RWPE1 (cell line): Measurements from ENCODE around the gene ATG4C.
A peak's percentile ranks its signal among the peaks of the same experiment; 100 is the strongest.

Source experiments
- CTCF ChIA-PET: fragments of 350-600 bp; sonication (Branson Sonifier 250); formaldehyde crosslinking; extraction: SDS; loops from one replicate; lab custom pipeline; 2021; lab: Yijun Ruan, JAX
- POLR2A ChIA-PET: fragments of 400-600 bp; formaldehyde crosslinking; extraction: SDS; loops from one replicate; lab custom pipeline; 2020; ENCODE audit warnings: antibody characterized with exemption; ENCODE audit not compliant: low non-redundant PET; lab: Yijun Ruan, JAX
- DNase-seq: peaks from one replicate; pipeline ENCODE4 v3.0.0; 2012; ENCODE audit warnings: low spot score
- H3K27ac ChIP-seq: fragments of 450-650 bp; 2 replicates; pipeline ENCODE4 v1.5.1; 2017
- TF ChIP-seq, protein P1 (sequence below): fragments of 450-650 bp; conservative IDR thresholded peaks from 2 replicates; pipeline ENCODE4 v1.5.1; 2017; ENCODE audit warnings: low read depth, mild to moderate bottlenecking

Gene ATG4C

DNA sequence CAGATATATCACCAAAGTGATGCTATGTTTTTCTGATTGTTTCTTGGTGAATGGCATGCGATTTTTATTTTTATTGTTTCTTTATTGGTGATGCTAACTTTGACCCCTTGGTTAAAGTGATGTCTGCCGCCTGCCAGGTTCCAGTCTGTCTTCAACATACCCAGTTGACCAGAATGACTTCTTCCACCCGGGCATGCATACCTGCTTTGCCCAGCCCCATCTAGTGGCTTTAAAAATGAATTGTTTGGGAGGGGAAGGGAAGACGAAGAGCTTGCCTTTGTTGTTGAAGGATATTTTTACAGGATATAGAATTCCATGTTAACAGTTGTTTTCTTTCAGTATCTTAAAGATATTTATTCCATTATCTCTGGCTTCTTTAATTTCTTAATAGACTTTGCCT, 65.1 kb downstream of the ATG4C start:
- TF ChIP-seq, protein P1, sequence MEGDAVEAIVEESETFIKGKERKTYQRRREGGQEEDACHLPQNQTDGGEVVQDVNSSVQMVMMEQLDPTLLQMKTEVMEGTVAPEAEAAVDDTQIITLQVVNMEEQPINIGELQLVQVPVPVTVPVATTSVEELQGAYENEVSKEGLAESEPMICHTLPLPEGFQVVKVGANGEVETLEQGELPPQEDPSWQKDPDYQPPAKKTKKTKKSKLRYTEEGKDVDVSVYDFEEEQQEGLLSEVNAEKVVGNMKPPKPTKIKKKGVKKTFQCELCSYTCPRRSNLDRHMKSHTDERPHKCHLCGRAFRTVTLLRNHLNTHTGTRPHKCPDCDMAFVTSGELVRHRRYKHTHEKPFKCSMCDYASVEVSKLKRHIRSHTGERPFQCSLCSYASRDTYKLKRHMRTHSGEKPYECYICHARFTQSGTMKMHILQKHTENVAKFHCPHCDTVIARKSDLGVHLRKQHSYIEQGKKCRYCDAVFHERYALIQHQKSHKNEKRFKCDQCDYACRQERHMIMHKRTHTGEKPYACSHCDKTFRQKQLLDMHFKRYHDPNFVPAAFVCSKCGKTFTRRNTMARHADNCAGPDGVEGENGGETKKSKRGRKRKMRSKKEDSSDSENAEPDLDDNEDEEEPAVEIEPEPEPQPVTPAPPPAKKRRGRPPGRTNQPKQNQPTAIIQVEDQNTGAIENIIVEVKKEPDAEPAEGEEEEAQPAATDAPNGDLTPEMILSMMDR: no peak
- no peak overlapping the region for H3K27ac ChIP-seq
- ChIA-PET CTCF (interaction anchor here (0.7 to 1.0 kb wide), 3 partner anchors 14 to 591 kb away, joined by 3 to 4 read pairs (median 3); no protein-coding TSS in a partner anchor), POLR2A (no interaction called here)
- DNase-seq: peak; percentile 4

DNA sequence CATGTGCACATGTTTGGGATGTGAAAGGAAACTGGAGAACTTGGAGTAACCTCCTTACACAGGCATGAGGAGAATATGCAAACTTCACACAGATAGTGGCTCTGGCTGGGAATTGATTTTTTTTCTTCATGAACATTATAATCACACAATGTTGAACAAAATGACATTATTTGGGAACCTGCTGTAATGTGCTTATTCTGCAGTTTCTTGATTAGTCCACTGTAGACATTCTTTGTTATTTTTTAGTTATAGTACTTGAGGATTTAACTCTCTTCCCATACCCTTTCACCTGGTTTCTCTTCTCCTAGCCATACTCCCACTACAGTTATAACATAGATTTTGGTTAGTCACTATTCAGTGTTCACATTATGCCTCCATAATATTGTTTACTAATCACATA, 68.3 kb downstream of the ATG4C start:
- no peak for DNase-seq
- TF ChIP-seq, protein P1: no peak
- POLR2A ChIA-PET: no interaction called here
- H3K27ac ChIP-seq: no peak overlapping the region
- CTCF ChIA-PET: no interaction called here

DNA sequence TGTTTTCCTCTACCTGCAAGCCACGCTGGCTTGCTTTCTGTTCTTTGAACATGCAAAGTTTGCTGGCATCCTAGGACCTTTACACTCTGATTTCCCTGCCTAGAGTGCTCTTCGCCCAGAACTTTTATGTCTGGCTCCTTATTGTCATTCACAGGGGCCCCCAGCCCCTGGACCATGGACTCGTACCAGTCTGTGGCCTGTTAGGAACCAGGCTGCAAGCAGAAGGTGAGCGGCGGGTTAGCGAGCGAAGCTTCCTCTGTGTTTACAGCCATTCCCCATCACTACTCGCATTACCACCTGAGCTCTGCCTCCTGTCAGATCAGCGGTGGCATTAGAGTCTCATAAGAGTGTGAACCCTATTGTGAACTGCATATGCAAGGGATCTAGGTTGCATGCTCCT, 73.0 kb downstream of the ATG4C start:
- TF ChIP-seq, protein P1: no peak
- CTCF ChIA-PET: interaction anchor here (0.6 kb wide), 1 partner anchor 681 kb away, joined by 3 read pairs; no protein-coding TSS in a partner anchor
- no peak for DNase-seq
- POLR2A ChIA-PET: no interaction called here
- no peak overlapping the region for H3K27ac ChIP-seq

DNA sequence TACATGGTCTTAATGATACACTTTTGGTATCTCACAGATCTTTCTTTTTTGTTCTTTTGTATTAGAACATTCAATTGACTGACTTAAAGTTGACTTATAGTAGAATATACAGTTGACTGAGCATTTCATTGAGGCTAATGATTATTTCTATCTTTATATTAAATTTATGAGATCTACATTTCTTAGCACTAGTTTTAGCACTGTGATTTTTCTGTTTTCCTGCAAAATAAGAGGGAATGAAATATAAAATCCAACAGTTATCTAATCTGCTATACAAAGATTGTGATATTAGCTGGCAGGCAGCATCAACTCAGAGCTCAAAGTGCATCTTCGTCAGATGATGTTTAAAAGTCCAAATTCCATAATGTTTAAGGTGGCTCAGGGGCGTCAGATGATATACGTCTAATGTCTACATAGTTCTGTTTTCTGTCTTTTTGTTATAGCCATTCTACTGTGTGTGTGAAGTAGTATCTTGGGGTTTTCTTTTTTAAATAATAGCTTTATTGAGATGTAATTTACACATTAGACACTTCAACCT, 85.4 kb downstream of the ATG4C start:
- POLR2A ChIA-PET: no interaction called here
- TF ChIP-seq, protein P1: no peak
- CTCF ChIA-PET: no interaction called here
- H3K27ac ChIP-seq: no peak overlapping the region
- no peak for DNase-seq

DNA sequence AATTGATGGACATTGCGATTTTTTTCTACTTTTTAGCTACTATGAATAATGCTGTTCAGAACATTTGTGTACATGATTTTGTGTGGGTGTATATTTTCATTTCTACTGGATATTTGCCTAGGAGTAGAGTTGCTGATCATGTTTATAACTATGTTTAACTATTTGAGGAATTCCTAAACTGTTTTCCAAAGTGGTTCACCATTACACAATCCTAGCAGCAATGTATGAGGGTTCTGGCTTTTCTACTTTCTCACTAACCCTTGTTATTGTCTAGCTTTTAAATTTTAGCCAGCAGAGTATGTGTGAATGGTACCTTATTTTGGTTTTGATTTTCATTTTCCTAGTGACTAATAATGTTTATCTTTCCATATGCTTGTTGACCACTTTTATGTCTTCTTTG, 86.2 kb downstream of the ATG4C start:
- H3K27ac ChIP-seq: no peak overlapping the region
- ChIA-PET CTCF (interaction anchor here (0.6 kb wide), 1 partner anchor 29 kb away, joined by 3 read pairs; no protein-coding TSS in a partner anchor), POLR2A (no interaction called here)
- no peak for DNase-seq
- TF ChIP-seq, protein P1: no peak

DNA sequence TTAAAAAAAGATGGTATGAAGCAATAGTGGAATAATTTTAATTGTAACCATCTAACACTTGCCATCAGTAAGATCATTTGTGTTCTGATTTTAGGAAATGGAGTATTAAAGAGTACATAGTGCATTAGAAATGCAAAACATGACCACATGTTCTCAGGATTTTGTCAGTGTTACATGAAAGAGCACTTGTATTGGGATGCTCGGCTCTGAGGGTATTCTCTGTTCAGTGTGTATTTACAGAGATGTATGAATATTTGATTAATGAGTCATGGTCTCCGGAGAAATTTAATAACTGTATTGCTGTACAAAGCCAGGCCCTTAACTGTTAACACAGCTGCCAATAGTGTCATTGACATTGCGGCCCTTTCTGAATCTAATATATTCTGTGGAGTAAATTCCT, 91.7 kb downstream of the ATG4C start:
- TF ChIP-seq, protein P1: no peak
- no peak for DNase-seq
- H3K27ac ChIP-seq: no peak overlapping the region
- ChIA-PET POLR2A (no interaction called here), CTCF (no interaction called here)

DNA sequence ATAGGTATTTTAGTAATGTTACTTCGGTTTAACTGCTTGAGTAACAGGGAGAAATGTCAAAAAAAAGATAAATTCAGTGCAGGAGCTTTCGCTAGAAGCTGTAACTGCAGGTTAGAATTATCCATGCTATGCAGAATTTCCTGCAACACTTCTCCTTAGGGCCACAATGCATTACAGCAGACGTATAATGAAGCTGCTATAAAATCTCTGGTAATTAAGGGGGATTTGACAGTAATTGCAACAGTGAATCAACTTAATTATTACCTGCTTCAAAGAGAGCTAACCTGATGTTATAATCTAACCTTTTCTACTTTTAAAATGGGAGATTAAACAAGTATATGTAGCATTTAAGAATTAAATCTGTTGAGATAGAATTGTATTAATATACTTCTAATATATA, 92.6 kb downstream of the ATG4C start:
- ChIA-PET POLR2A (no interaction called here), CTCF (no interaction called here)

More for the DNA sequence above, 92.6 kb downstream of the ATG4C start:
- TF ChIP-seq, protein P1: no peak
- no peak overlapping the region for H3K27ac ChIP-seq
- no peak for DNase-seq
